ENCODE results near the gene RIBC1. TPM values are rescaled to one million over a fixed set of nuclear protein-coding genes. Genes with fewer than 3 reads are reported as not detected.

Gene RIBC1
- total RNA-seq, 2 experiments from 2014 or later = 2.5 to 2.6 TPM

GRCh38 chrX:53438832-53439230 lies 16.2 kb downstream of the RIBC1 start:
- intact Hi-C loops (cut with DNase I, micrococcal nuclease) = loop anchor here in 1 of 2 experiments (10.0 kb wide), 2 partner anchors 154 to 606 kb away; partner anchors contain the start of genes IQSEC2 and PHF8
- Histone ChIP-seq H3K4me3 (ENCODE audit: low read length) (no peak overlapping the region), H3K4me1 (ENCODE audit: insufficient read depth, low read length) (peaks cover 29% of the 10 kb centered on the region), H3K36me3 (ENCODE audit: insufficient read depth, low read length) (no peaks in the 10 kb centered on the region), H3K27ac (ENCODE audit: low read depth in 1 of 2, low read length in 2 of 2) (no peak overlapping the region), H3K27me3 (ENCODE audit: control insufficient read depth in 1 of 2, insufficient read depth in 2 of 2, low read length in 2 of 2) (peaks cover 0 to 2% of the 10 kb centered on the region in 2 experiments), H3K9me3 (ENCODE audit: control insufficient read depth in 1 of 2, insufficient read depth in 1 of 2, low read length in 2 of 2) (no peaks in the 10 kb centered on the region)
- ChIA-PET CTCF (no interaction called here), POLR2A (no interaction called here)
- TF ChIP-seq CTCF (IDR thresholded peaks at IDR 0.05) = no peak
- Mint-ChIP-seq H3K36me3 (ENCODE audit: low read depth) (peaks cover 5% of the 10 kb centered on the region), H3K27me3 (peaks cover 10% of the 10 kb centered on the region), H3K27ac (no peak overlapping the region), H3K4me1 (ENCODE audit: low read depth) (peaks cover 21% of the 10 kb centered on the region), H3K9me3 (no peaks in the 10 kb centered on the region), H3K4me3 (no peak overlapping the region)
- ATAC-seq (ENCODE audit: poor library complexity) (no peak), DNase-seq (no peak)

GRCh38 chrX:53440101-53440500 lies 17.4 kb downstream of the RIBC1 start:
- ChIA-PET POLR2A (no interaction called here), CTCF (interaction anchor here (1.7 kb wide), 1 partner anchor 127 kb away, joined by 4 read pairs; no protein-coding TSS in a partner anchor)
- Mint-ChIP-seq H3K4me1 (ENCODE audit: low read depth) (peaks cover 9% of the 10 kb centered on the region), H3K27ac (no peak overlapping the region), H3K27me3 (peaks cover 10% of the 10 kb centered on the region), H3K9me3 (no peaks in the 10 kb centered on the region), H3K4me3 (peak overlapping the region; percentile 31), H3K36me3 (ENCODE audit: low read depth) (no peaks in the 10 kb centered on the region)
- Histone ChIP-seq H3K27ac (ENCODE audit: low read depth in 1 of 2, low read length in 2 of 2) (no peak overlapping the region), H3K36me3 (ENCODE audit: insufficient read depth, low read length) (no peaks in the 10 kb centered on the region), H3K9me3 (ENCODE audit: control insufficient read depth in 1 of 2, insufficient read depth in 1 of 2, low read length in 2 of 2) (no peaks in the 10 kb centered on the region), H3K27me3 (ENCODE audit: control insufficient read depth in 1 of 2, insufficient read depth in 2 of 2, low read length in 2 of 2) (peaks cover 0 to 2% of the 10 kb centered on the region in 2 experiments), H3K4me3 (ENCODE audit: low read length) (no peak overlapping the region), H3K4me1 (ENCODE audit: insufficient read depth, low read length) (peaks cover 22% of the 10 kb centered on the region)
- no peak for ATAC-seq (ENCODE audit: poor library complexity)
- TF ChIP-seq CTCF (IDR thresholded peaks at IDR 0.05) = no peak
- intact Hi-C loops (cut with DNase I, micrococcal nuclease) = no loop called here
- no peak for DNase-seq

- peak overlapping the region; percentile 79 for H3K4me3 Mint-ChIP-seq
- DNase-seq (peak in 5 of 14 experiments; percentile 6 to 51 (median 43)), ATAC-seq (ENCODE audit: poor library complexity) (peak; percentile 10)
- peak overlapping the region; percentile 60 for H3K4me3 ChIP-seq (ENCODE audit: low read length)
- H3K4me1 Mint-ChIP-seq (ENCODE audit: low read depth) = peaks cover 9% of the 10 kb centered on the region
- H3K36me3 Mint-ChIP-seq (ENCODE audit: low read depth) = no peaks in the 10 kb centered on the region
- no peaks in the 10 kb centered on the region for H3K36me3 ChIP-seq (ENCODE audit: insufficient read depth, low read length)
- peaks cover 10% of the 10 kb centered on the region for H3K27me3 Mint-ChIP-seq
- H3K9me3 ChIP-seq (ENCODE audit: control insufficient read depth in 1 of 2, insufficient read depth in 1 of 2, low read length in 2 of 2) = no peaks in the 10 kb centered on the region
- no peak overlapping the region for H3K27ac ChIP-seq (ENCODE audit: low read depth in 1 of 2, low read length in 2 of 2)
- CTCF ChIA-PET = interaction anchor here (0.6 to 1.7 kb wide), 2 partner anchors 16 to 128 kb away, joined by 4 to 6 read pairs; no protein-coding TSS in a partner anchor
- POLR2A ChIA-PET = no interaction called here
- H3K9me3 Mint-ChIP-seq = no peaks in the 10 kb centered on the region
- intact Hi-C loops (cut with DNase I, micrococcal nuclease) = no loop called here
- peaks cover 22% of the 10 kb centered on the region for H3K4me1 ChIP-seq (ENCODE audit: insufficient read depth, low read length)
- H3K27me3 ChIP-seq (ENCODE audit: control insufficient read depth in 1 of 2, insufficient read depth in 2 of 2, low read length in 2 of 2) = peaks cover 0 to 2% of the 10 kb centered on the region in 2 experiments
- no peak overlapping the region for H3K27ac Mint-ChIP-seq
- TF ChIP-seq CTCF (IDR thresholded peaks at IDR 0.05) = no peak
Measured at GRCh38 chrX:53440621-53441517, 18.2 kb downstream of the RIBC1 start.
